Endothelial cell of umbilical vein (primary cell): ENCODE measurements around the gene LSM3. TPM values are rescaled to one million over a fixed set of nuclear protein-coding genes. Genes with fewer than 3 reads are reported as not detected.

Experiments used
- BruUV-seq: library from RNA; stranded (reverse); fragments of 400-500 nt; replicated peaks from 2 replicates; lab custom pipeline; 2021; lab: Mats Ljungman, UMichigan
- CTCF ChIA-PET: fragments of 300-600, 350-600 bp; sonication (Branson Sonifier 250); formaldehyde crosslinking; loops from one replicate; lab custom pipeline; 2021; ENCODE audit warnings: antibody characterized with exemption, inconsistent platforms; lab: Charles Lee
- POLR2A ChIA-PET: fragments of 300-600, 350-600 bp; sonication (Branson Sonifier 250); formaldehyde crosslinking; loops from one replicate; lab custom pipeline; 2021; ENCODE audit warnings: antibody characterized with exemption, inconsistent platforms; lab: Charles Lee
- DNase-seq: peaks from one replicate; pipeline ENCODE4 v3.0.0-alpha.2; 2011; ENCODE audit warnings: low read depth, low spot score
- FAIRE-seq: peaks from 2 replicates; lab custom pipeline; 2011; peaks lifted over from hg19 to GRCh38; lab: Jason Lieb, UNC
- H2AFZ ChIP-seq: 2 replicates; pipeline ENCODE4 v1.6.0; 2012; ENCODE audit warnings: low read depth, low read length, control low read depth, inconsistent platforms
- H3K27ac ChIP-seq: 2 replicates; pipeline ENCODE4 v1.5.1; 2011; ENCODE audit warnings: low read depth, mild to moderate bottlenecking, control low read depth, low read length, moderate library complexity; ENCODE audit not compliant: insufficient read depth
- H3K27me3 ChIP-seq, 2 experiments: 2 replicates each; pipeline versions ENCODE4 v1.6.0 to v1.6.1; 2011; ENCODE audit warnings: low read length in 2 of 2, mixed read lengths in 1 of 2; ENCODE audit not compliant: control insufficient read depth in 2 of 2, insufficient read depth in 2 of 2
- H3K36me3 ChIP-seq, 2 experiments: 2 replicates in 1 of 2; 3 replicates in 1 of 2; pipeline ENCODE4 v1.5.1; 2011; ENCODE audit warnings: low read length in 2 of 2, mild to moderate bottlenecking in 1 of 2, moderate library complexity in 1 of 2; ENCODE audit not compliant: control insufficient read depth in 2 of 2, insufficient read depth in 2 of 2; ENCODE audit errors: extremely low read depth in 1 of 2
- H3K4me1 ChIP-seq: 3 replicates; pipeline ENCODE4 v1.5.1; 2011; ENCODE audit warnings: mild to moderate bottlenecking, low read length; ENCODE audit not compliant: control insufficient read depth, insufficient read depth; ENCODE audit errors: extremely low read depth
- H3K4me2 ChIP-seq: 2 replicates; pipeline ENCODE4 v1.6.1; 2011; ENCODE audit warnings: low read length, control low read depth, mixed read lengths; ENCODE audit not compliant: insufficient read depth
- H3K4me3 ChIP-seq, 3 experiments: fragments of 200-600 bp in 1 of 3; sonication (generic), shearing (Covaris generic) in 1 of 3; replicated peaks in 1 of 3; 2 replicates each; pipeline ENCODE4 v1.5.1; 2011 to 2016; ENCODE audit warnings: control low read depth in 3 of 3, low read length in 3 of 3, mild to moderate bottlenecking in 2 of 3, inconsistent platforms in 1 of 3, low read depth in 1 of 3, moderate library complexity in 1 of 3; ENCODE audit not compliant: insufficient read depth in 1 of 3
- H3K79me2 ChIP-seq: 2 replicates; pipeline ENCODE4 v1.6.0; 2012; ENCODE audit warnings: low read length, inconsistent platforms; ENCODE audit not compliant: control insufficient read depth, insufficient read depth
- H3K9ac ChIP-seq: replicated peaks from 2 replicates; pipeline ENCODE3; 2011; ENCODE audit warnings: low read length, control low read depth; ENCODE audit not compliant: insufficient read depth; ENCODE audit errors: extremely low read depth
- H3K9me1 ChIP-seq: replicated peaks from 3 replicates; pipeline ENCODE4 v1.6.0; 2011; ENCODE audit warnings: mild to moderate bottlenecking, low read length; ENCODE audit not compliant: control insufficient read depth, insufficient read depth; ENCODE audit errors: extremely low read depth
- H3K9me3 ChIP-seq: replicated peaks from 2 replicates; pipeline ENCODE4 v1.5.1; 2012; ENCODE audit warnings: low read length, inconsistent platforms; ENCODE audit not compliant: control insufficient read depth, insufficient read depth
- H4K20me1 ChIP-seq: replicated peaks from 2 replicates; pipeline ENCODE3; 2011; ENCODE audit warnings: mild to moderate bottlenecking, low read length; ENCODE audit not compliant: control insufficient read depth, insufficient read depth; ENCODE audit errors: extremely low read depth
- EZH2 ChIP-seq: IDR thresholded peaks from 2 replicates; pipeline ENCODE4 v1.6.1; 2012; ENCODE audit warnings: borderline replicate concordance, low read depth, mild to moderate bottlenecking, moderate library complexity, low read length, inconsistent platforms; ENCODE audit not compliant: severe bottlenecking
- FOS ChIP-seq: IDR thresholded peaks from 2 replicates; pipeline ENCODE4 v1.6.1; 2011; ENCODE audit warnings: mild to moderate bottlenecking, low read length, moderate library complexity, borderline replicate concordance; ENCODE audit not compliant: insufficient read depth
- GATA2 ChIP-seq: IDR thresholded peaks from 2 replicates; pipeline ENCODE4 v1.7.0; 2011; ENCODE audit warnings: low read depth, mild to moderate bottlenecking, moderate library complexity, mixed read lengths, low read length; ENCODE audit not compliant: insufficient read length, insufficient read depth
- JUN ChIP-seq: IDR thresholded peaks from 2 replicates; pipeline ENCODE4 v1.6.1; 2011; ENCODE audit warnings: borderline replicate concordance, low read depth; ENCODE audit not compliant: insufficient read length, insufficient read depth
- MAX ChIP-seq: IDR thresholded peaks from 2 replicates; pipeline ENCODE4 v1.6.1; 2011; ENCODE audit not compliant: insufficient read depth, insufficient read length
- MYC ChIP-seq: IDR thresholded peaks from one replicate; pipeline ENCODE4 v1.6.1; 2011; ENCODE audit warnings: mild to moderate bottlenecking, low read depth, low read length
- POLR2A ChIP-seq: IDR thresholded peaks from 2 replicates; pipeline ENCODE4 v1.6.1; 2012; ENCODE audit warnings: low read depth, mild to moderate bottlenecking, control low read depth, low read length
- POLR2AphosphoS5 ChIP-seq: IDR thresholded peaks from 2 replicates; pipeline ENCODE4 v1.6.1; 2012; ENCODE audit warnings: low read depth, mild to moderate bottlenecking, control low read depth, low read length, moderate library complexity; ENCODE audit not compliant: insufficient read depth
- dilution Hi-C: fragments of 300-500 bp; cut with MboI; formaldehyde crosslinking; loops from one replicate; pipeline ENCODE4 v1.15.0; 2019; ENCODE audit warnings: low sequenced_read_pairs; ENCODE audit not compliant: extremely low pct_ligation_motif_present
- intact Hi-C: fragments of 100-400 bp; cut with micrococcal nuclease; formaldehyde crosslinking; loops from one replicate; pipeline ENCODE4 v1.10.0; 2022
- polyA plus RNA-seq, 4 experiments: library from polyadenylated mRNA; depleted of rRNA in 3 of 4; stranded (reverse) in 3 of 4; unstranded in 1 of 4; fragments of >200 nt; gene quantifications; 2 replicates each; pipeline versions ENCODE4 v1.2.1 to v1.2.3, GENCODE V29; 2011 to 2012; ENCODE audit warnings: missing spikeins in 1 of 4
- total RNA-seq: library from RNA; stranded (reverse); gene quantifications from 2 replicates; pipeline ENCODE4 v1.2.3, GENCODE V29; 2021
- TF ChIP-seq, protein P1 (sequence below), 2 donors: IDR thresholded peaks; 1 replicate in 1 of 2; 2 replicates in 1 of 2; pipeline ENCODE4 v1.5.1; 2011; ENCODE audit warnings: low read length in 2 of 2, mild to moderate bottlenecking in 2 of 2, moderate library complexity in 2 of 2, control low read depth in 1 of 2, inconsistent platforms in 1 of 2, low read depth in 1 of 2; ENCODE audit not compliant: insufficient read depth in 1 of 2; ENCODE audit errors: extremely low read depth in 1 of 2

Gene LSM3
- total and polyA plus RNA-seq, 2 donors (not counting 3 experiments of a cell fraction or from before 2014, with no cell fraction given), result 4.4 to 13.0 TPM

- Histone ChIP-seq H3K27ac (no peak overlapping the region), H3K9ac (no peak overlapping the region), H3K4me3 (no peak overlapping the region), H4K20me1 (no peaks in the 10 kb centered on the region), H3K9me3 (no peaks in the 10 kb centered on the region), H3K4me2 (no peak overlapping the region), H3K36me3 (peaks cover 0 to 33% of the 10 kb centered on the region in 2 experiments), H2AFZ (no peak overlapping the region), H3K4me1 (peaks cover 39% of the 10 kb centered on the region), H3K9me1 (no peaks in the 10 kb centered on the region), H3K79me2 (no peaks in the 10 kb centered on the region), H3K27me3 (no peaks in the 10 kb centered on the region)
- no peak for TF ChIP-seq GATA2
- TF ChIP-seq MYC, result no peak
- TF ChIP-seq EZH2, result no peak
- no peak for TF ChIP-seq POLR2AphosphoS5
- TF ChIP-seq MAX, result no peak
- TF ChIP-seq POLR2A, result no peak
- no peak for TF ChIP-seq FOS
- no peak for TF ChIP-seq JUN
- TF ChIP-seq, protein P1, sequence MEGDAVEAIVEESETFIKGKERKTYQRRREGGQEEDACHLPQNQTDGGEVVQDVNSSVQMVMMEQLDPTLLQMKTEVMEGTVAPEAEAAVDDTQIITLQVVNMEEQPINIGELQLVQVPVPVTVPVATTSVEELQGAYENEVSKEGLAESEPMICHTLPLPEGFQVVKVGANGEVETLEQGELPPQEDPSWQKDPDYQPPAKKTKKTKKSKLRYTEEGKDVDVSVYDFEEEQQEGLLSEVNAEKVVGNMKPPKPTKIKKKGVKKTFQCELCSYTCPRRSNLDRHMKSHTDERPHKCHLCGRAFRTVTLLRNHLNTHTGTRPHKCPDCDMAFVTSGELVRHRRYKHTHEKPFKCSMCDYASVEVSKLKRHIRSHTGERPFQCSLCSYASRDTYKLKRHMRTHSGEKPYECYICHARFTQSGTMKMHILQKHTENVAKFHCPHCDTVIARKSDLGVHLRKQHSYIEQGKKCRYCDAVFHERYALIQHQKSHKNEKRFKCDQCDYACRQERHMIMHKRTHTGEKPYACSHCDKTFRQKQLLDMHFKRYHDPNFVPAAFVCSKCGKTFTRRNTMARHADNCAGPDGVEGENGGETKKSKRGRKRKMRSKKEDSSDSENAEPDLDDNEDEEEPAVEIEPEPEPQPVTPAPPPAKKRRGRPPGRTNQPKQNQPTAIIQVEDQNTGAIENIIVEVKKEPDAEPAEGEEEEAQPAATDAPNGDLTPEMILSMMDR (IDR thresholded peaks at IDR 0.05; ENCODE audit: extremely low read depth in 1 of 2, insufficient read depth in 1 of 2, low read depth in 1 of 2, low read length in 2 of 2), result no peak
- ChIA-PET POLR2A (interaction anchor here (2.9 kb wide), 1 partner anchor 15 kb away, joined by 11 read pairs; the partner anchor contains the start of genes CHCHD4 and TMEM43), CTCF (no interaction called here)
- dilution Hi-C loops (no loop called here), intact Hi-C loops (loop anchor here (5.0 to 10.0 kb wide), 4 partner anchors 264 to 1922 kb away; partner anchors contain the start of genes NR2C2 and SLC6A6)
- no peak for DNase-seq
- BruUV-seq, result no TSS peak
- FAIRE-seq, result no peak
These were observed 37.9 kb upstream of the LSM3 start for GRCh38 chr3:14140668-14141067.
